Inferior parietal cortex (tissue), 1 donor: ENCODE data around the gene MPV17.

Experiments
- DNase-seq: peaks from one replicate; pipeline ENCODE4 v3.0.0-alpha.2; 2016; ENCODE audit errors: extremely low spot score

MPV17 gene

DNA sequence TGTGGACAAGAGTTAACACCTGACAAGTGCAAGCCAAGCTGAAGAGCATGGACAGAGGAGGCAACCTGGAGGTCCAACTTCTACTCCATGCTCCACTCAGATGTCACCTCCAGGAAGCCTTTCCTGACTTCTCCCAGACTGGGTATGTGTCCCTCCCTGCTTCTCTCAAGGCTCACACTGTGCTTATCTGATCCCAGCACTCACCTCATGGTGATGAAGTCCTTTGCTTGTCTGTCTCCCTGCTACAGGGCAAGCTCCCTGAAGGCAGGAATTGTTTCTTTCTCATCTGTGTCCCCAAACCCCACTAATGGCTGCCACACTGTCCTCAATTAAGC is 57.4 kb downstream of the MPV17 start:
- DNase-seq = no peak

DNA sequence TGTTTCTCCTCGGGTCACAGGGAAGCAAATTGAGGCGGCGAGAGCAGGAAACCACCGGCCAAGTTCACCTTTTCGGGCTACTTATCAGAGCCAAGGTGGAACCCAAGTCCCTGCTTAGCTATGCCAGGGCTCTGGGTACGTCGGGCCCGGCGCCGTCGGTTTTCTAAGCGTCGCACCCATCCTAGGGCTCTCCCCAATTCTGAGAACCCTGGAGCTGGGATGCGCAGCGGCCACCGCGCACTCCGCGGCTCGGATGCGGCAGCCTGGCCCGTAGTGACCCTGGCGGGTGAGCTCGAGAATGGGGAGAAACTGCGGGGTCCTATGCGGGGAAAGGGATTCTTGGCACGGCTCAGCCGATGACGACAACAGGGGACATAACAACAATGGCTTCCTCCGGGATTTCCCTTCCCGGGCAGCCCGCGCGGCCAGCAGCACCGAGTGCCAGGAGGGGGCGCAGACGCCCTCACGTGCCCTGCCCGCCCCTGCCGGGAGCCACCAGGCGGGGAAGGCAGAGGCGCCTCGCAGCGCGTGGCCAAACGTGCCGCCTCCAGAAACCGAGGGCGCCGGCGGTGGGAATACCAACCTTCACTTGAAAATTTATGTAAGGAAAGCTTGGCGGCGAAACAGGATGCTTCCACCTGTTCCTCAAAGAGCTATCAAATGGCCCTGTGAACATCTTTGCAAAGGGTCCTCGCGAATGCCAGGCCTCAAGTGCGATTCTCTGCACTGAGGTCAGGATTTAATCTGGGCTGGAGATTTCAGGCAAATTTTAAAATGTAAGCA is 58.0 kb downstream of the MPV17 start:
- no peak for DNase-seq

DNA sequence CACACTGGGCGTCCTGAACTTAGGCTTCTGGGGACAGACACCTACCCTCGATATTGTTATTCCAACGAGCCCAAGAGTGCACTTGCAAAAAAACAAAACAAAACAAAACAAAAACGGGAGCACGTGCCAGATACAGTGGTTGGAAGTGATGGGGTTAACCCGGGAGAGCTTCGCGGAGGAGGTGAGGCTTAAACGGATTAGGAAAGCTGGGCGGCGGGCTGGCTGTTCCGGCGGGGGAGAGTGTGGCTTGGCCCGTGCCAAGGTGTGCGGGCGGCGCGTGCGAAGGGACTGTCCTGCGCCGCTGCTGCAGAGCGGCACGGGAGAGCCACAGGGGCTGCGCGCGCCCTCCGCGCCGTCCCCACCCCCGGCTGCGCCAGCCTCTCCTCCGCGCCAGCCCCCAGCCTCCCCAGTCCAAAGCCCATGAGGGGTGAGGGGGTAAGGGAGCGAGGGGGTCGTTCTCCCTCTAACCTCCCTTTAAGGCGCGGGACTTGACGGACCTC is 58.6 kb downstream of the MPV17 start:
- DNase-seq = no peak

DNA sequence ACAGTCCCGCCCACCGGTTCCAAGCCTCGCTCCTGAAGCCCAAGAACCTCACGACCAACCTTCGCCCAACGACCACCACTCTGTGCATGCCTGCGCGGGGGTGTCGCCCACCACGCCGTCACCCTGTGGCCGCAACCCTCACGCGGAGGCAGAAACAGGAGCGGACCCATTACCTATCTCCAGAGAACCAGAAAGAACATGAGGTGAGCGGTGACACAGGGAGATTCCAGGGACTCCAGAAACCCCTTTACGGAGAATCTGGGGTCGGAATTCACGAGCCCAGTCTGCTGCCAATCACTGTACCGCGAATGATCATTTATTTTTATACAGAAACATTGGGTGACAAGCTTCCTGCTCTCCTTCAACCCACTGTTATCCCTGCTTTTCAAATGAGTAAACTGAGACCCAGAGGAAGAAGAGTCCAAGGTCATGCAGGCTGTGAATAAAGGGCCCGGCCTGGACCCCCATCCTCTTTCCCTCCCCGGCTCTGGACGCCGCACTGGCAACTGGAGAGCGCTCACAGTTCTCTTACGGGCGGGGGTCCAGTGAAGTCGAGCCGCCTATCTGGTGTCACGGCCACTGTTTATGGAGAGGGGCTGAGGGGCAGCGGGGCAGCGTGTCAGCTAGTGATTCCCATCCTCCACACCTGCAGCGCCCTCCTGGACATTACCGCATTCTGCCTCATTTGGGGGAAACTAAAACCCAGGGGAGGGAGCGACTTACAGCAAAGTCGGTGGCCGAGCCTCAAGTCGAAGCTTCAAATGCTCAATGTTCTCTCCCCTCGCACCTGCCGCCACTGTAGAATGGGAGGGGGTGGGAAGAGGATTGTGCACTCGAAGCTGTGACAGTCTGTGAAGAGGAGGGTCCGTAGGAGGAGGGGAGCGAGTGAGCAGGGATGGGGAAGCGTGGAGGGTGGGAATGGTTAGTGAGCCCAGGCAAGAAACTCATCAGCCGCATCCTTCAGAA is 59.3 kb downstream of the MPV17 start:
- no peak for DNase-seq

DNA sequence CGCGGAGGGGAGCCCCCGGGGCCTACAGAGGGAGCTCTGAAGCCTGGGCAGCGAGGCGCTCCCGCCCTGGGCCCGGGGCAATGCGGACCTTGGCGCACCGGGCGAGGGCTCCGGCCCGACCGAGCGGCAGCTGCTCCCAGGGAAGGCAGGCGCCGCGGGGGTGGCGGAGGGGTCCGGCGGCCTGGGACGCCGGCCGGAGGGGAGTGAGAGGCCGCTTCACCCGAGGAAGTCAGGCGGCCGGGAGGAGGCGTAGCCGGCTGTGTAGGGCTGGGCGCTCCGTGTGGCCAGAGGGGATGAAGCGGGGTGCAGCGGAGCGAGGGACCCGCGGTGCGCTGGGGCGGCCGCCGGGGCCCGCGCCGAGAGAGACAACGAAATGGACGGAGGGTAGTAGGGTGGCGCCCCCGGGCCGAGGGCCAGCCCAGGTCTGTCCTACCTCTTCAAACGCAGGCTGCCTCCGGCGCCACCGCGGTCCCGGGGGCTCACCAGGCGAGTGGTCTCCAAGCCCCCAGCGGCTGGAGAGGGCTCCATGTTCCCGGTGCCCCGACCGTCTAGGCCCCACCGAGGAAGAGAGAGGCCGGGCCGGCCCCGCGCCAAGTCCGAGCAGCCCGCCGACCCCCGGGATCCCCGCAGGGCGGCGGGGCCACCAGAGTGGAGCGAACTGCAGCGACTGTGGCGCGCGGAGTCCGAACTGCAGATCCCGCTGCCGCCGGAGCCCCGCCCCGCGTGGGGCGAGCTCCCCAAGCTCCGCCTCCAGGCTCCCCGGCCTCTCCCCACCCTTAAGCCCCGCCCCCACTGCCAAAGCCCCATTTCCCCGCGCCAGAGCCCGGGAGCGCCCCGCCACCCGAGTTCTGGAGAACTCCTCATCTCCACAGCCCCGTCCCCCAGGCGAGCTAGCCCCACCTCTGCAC is 60.3 kb downstream of the MPV17 start, which contains the start of gene SLC30A3:
Gene SLC30A3, minus strand, starts transcription at position 669 of the 908 bp plus-strand sequence. Its CDS starts 141 bp downstream, at position 528.
- no peak for DNase-seq

DNA sequence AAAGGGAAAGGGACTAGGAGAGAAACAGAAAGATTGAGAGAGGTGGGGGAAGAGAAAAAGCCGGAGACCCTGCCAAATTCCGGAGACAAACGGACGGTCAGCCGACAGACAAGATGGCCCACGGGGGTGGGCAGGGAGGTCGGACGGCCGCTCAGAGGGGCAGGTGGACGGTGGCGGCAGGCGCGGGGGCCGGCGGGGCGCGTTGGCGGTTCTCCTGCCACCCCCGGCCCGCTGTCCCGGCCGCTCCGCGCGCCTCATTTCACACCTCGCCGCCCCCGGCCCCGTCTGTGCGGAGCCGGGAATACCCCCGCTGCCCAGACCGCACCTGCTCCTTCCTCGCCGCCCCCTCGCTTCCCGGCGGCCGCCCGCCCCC is 61.0 kb downstream of the MPV17 start:
- DNase-seq = no peak

DNA sequence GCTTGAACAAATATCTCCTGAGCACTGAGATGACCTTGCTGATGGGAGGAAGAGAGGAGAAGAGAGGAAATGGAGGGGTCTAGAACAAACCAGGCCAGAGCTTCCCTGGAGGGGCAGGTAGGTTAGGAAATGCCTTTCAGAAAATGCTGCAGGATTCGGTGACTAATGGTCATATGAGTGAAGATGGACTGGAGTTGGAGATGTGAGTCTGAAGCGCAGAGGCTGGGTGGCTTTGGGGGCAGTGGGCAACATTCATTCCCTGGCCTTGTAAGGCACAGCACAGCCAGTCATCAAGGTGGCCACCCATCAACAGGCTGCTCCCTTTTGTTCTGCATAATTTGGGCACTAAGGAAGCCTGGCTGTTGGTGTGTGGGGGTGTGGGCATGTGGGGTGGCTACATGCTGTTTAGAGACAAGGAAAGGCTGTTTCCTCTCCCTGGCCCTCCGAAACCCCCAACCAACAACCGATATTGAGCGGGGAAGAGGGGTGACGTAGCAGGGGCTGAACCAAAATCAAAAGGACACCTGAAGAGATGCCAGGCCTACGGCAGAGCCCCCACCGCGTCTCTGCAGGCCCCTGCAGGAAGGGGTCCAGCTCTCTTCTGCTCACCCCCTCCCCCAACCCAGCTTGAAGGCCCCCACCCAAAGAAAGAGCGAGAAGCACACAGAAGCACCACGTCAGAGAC is 61.5 kb downstream of the MPV17 start:
- DNase-seq = no peak
